Hippocampal formation (tissue), 2 donors: ENCODE data around the gene C10orf90.

Experiments
- DNase-seq, 2 donors: peaks; one replicate each; lab custom pipeline; 2025; lab: John Stamatoyannopoulos, UW

Gene C10orf90, protein sequence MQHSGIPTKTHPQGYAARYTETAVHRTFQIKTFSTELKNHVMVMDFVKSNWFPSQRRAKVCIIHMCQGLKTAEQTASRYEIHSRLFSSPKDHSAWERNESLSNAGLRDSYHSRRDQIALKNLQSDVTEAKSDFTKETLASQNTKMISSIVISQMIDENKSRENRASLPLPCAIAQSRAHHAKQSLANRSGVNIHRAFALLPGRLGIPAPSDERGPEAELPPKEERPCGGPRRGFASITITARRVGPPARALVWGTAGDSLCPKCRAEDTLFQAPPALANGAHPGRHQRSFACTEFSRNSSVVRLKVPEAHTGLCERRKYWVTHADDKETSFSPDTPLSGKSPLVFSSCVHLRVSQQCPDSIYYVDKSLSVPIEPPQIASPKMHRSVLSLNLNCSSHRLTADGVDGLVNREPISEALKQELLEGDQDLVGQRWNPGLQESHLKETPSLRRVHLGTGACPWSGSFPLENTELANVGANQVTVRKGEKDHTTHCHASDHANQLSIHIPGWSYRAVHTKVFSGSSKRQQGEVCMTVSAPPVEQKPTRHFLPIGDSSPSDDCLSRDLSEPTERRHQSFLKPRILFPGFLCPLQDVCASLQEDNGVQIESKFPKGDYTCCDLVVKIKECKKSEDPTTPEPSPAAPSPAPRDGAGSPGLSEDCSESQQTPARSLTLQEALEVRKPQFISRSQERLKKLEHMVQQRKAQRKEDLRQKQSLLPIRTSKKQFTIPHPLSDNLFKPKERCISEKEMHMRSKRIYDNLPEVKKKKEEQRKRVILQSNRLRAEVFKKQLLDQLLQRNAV

DNA sequence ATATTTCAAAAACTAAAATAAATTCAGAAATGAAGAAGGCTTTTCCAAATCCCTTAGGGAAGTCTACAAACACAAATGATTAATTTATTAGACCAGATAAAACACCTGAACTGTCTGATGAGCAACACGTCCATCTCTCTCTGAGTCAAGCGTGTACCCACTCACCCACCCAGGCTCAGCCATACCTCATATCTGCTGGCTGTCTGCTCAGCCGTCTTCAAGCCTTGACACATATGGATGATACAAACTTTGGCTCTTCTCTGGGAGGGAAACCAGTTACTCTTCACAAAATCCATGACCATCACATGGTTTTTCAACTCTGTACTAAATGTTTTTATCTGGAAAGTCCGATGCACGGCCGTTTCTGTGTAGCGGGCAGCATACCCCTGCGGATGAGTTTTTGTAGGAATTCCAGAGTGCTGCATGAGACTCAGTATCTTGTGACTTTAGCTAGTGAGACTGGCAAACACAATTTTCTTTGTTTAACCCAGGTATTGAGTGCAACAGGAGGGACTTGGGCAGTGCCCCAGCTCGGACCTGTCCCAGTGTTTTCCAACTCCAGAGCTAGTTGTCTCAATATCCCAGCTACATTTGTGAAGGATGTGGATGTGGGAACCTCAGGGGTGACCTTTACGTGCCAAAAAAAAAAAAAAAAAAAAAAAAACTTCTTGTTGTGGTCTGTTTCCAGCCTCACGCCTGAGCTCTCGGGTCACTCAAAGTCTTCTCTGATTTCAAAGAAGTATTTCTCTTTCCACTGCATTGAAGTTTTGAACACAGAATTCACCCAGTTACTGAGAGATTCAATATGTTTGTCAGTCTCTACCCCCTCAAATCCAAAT, at the start of gene C10orf90:
Gene C10orf90, minus strand, starts transcription at position 638 of the 839 bp plus-strand sequence. Its CDS starts 213 bp downstream, at position 425.
- peak in 1 of 2 donors; percentile 47 for DNase-seq

DNA sequence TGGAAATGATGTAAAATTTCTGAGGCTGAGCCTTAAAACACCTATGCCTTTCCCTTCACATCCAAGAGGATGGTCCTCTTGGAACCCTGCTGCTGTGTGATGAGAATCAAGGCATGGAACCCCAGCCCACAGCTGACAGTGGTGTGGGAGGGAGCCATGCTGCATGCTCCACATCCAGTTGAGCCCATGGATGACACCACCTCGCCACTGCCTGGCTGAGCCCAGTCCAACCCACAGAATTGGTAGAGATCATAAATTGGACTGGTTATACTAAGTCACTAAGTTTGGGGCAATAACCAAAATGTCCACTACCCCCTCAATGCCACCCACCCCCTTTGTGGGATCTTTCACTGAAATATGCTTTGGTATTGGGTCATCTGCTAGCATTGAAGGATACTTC, 45.9 kb upstream of the C10orf90 start:
- no peak for DNase-seq

DNA sequence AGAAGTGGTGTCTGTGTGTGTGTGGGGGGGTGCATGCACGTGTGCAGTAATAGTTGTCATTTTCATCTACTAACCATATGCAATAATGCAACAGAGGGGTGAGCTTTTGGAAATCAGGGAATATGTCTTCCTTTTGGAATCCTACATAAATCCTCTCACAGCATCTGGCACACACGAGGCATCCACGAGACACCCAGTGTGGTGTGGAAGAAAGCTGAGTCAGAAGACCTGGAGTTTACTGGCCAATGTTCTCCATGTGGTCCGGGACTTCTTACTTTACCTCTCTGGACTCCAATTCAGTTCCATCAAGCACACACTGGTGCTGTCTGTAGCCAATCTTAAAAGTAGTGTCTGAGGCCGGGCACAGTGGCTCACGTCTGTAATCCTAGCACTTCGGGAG, 43.1 kb upstream of the C10orf90 start:
- DNase-seq = no peak

DNA sequence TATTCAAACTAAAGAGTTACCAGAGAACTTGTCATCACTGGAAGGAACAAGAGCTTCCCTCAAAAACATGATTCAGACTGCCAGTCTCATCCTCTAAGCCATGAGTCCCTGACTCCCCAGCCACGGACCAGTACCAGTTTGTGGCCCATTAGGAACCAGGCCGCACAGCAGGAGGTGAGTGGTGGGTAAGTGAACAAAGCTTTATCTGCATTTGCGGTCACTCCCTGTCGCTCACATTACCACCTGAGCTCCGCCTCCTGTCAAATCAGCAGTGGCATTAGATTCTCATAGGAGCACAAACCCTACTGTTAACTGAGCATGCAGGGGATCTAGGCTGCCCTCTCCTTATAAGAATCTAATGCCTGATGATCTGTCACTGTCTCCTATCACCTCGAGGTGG, 42.2 kb upstream of the C10orf90 start:
- DNase-seq = no peak

DNA sequence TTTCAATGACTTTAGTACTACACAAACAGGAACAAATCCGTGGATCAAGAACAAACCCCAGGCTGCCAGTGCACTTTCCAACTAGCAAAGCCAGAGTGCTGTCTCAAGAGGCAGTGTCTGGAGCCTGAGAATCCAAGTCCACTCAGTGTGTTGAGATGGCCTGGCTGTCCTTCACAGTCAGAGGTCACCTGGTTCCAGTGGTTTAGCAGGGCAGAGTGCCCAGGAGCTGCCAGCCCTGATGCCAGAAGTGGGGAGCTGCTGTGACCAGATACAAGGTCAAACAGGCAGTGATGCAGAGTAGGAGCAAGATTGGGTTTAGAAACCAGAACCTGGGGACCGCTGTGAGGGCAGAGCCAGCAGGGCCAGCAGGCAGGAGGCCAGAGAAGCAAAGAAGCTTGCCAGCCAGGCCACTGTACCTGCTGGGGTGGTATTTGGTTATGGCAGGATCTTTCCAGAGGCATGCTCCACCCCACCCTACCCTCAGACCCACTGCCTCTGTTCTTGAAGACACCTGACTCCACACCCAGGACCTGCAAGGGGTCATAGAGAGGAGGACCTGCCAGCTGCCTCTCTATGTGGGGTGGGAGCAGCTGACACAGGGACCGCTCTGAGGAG, 35.6 kb upstream of the C10orf90 start:
- DNase-seq = no peak

DNA sequence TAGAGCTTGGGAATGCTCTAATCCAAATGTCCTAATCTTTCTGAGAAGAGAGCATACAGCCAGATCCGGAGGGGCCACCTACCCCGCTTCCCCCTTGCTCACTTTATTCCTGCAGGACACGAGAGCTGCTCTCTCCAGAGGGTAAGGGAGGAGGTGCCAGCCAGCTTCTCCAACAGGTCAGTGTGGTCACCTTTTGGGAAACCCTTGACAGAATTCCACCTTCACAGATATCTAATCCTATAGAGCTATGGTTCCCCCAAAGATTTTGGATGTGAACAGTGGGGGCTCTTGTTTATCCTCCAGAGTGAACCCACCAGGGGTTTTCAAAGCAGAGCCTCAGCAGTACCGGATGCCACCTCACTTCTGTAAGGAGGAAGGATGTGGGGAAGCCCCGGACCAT, 34.6 kb upstream of the C10orf90 start:
- DNase-seq = no peak

DNA sequence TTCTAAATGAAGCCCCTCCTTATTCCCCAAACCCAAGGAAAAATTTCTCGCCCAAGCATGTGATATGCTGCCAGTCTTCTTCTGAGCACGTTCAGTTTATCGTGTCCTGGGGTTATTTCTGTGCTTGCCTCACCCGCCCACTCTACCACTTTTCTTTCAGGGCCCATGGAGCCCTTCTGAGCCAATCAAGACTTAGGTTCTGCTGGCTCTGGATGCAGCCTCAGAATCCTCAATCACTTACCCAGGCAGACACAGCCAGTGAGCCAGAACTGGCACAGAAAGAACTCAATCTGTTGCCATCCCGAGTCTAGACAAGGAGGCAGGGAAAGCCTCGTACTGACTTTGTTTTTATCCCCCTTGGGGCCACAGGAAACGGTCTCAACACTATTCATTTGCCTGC, 34.2 kb upstream of the C10orf90 start:
- no peak for DNase-seq

DNA sequence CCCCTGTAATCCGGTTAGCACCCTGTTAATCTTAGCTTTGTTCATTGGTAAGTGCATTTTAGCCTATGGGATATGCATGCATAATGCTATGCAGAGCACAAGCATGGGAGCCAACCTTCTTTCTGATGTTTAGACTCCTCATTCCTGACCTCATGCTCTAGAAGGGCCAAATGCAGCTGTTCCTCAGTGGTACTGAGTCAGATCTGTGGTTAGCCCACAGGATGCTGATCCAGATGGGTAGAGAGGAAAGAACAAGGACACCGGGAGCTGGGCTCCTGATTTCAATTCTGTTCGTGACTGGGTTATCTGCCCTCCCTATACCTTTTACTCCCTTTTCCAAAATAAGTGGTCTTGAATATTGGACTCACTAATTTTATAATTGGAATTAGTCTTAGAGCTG, 31.7 kb upstream of the C10orf90 start:
- DNase-seq = no peak

DNA sequence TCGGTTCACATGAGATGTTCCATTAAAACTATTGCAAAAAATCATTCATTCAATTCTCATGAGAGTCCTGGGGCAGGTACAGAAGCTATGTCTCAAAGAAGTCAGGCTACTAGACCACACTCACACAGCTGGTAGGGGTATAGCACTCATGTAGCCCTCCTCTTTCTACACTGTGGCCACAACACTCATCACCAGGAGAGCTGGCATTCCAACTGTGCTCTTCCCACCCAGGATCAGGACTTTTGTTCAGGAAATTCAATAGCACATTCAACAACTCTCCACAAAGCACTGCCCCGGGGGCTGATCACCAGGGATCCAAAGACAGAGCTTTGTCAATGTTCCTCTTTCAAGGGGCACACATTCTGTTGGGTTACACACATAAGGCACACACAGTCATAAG, 31.0 kb upstream of the C10orf90 start:
- no peak for DNase-seq

DNA sequence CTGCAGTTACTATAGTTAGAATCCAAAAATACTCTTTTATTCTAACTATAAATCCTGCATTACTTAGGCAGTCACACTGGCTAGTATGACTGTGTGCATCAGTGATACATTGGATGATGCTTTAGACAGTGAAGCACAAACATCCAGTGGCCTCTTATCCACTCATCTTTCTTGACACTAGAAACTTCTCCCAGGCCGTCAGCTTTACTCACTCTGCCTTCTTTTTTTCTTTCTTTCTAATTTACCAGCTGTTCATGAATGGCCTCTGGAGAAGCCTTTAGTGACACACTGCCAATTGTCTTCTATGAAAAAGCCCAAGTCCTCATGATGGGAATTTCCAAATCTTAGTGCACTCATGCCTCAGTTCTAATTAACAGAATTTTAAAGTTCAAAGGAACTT, 26.2 kb upstream of the C10orf90 start:
- DNase-seq = no peak

DNA sequence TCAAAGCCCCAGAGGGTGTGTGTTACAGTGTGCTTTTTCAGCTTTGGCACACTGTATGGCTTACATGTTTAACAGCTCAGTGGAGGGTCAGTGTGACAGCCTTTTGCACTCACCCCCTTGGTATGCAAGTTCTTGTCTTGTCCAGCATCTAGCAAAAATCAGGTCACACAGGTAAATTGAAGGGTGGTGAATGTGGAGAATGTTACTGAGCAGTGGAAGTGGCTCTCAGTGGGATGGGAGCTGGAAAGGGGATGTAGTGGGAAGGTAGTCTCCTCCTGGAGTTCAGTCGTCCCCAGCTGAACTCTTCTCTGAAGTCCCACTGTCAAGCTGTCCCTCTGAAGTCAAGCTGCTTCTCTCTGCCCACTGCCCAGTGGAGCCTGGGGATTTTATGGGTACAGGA, 21.0 kb upstream of the C10orf90 start:
- DNase-seq = no peak

DNA sequence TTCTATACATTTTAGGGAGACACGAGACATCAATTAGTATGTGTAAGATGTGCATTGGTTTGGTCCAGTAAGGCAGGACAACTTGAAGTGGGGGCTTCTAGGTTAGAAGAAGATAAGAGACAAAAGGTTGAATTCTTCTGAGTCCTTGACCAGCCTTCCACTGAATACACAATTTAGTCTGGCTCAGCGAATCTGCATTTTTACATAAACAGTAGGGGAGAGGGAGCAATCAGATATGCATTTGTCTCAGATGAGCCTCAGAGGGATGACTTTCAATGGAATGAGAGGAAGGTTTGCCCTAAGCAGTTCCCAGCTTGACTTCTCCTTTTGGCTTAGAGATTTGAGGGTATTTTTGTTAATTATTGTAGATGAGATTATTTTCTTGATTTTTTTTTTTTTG, 20.0 kb upstream of the C10orf90 start:
- no peak for DNase-seq

DNA sequence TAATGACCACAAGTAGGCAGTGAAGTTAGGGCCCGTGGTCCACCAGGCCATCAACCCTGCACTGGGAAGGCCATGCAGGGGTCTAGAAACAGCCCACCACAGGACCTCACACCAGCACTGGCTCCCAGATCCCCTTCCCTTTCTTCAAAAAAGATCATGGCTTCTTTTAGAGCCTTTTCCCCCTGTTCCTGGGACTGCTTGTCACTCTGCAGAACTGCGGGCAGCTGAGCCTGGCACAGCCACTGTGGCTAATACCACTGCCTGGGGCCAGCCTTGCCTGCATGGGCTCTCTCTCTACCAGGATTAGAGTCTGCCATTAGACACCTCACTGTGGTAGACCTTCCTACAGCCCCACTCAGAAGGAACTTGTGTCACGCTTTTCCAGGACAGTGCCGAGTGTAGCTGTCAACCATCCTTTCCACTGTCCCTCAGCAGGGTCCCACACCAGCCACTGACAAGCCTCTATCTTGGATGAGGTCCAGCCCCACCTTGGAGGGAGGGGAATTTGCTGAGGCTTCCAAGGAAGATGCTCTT, 19.0 kb upstream of the C10orf90 start:
- no peak for DNase-seq

DNA sequence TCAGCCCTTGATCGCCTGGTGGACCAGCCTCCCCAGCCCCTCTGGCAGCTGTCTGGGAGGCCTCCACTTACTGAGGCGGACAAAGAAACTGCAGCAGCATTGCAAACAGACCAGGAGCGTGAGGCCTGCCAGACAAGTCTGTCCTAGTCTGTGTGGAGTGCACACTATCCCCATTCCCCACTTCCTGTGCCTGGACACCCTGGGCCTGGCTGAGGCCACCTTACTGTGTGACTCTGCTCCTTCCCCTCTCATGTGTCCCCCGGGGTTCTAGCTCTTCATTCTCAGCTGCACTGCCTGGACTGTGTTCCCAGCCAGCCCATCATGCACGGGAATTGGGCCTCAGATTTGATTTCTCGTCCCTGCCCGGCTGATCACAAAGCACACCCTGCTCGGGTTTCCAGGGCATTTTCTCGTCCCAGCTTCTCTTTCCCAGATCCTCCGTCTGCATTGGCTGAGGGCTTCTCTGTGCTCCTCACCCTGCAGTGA, 16.7 kb upstream of the C10orf90 start:
- DNase-seq = no peak

DNA sequence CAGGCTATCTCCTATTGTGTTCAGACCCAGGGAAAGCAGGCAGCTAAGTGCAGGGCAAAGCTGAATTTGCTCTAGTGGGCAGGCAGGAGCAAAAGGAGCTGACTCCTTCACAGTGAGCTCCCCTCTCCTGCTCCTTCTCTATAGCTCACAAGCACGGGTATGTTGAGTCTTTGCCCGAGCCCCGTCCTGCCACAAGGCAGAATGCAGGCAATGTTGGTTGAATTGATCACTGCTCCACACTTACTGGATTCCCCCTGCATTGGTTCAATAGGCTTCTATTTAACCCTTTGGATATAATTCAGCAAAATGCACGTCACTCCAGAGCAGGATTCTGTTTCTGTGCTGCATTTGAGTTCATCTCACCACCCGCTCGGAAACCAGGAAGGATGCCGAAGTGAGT, 16.2 kb upstream of the C10orf90 start:
- DNase-seq = no peak

DNA sequence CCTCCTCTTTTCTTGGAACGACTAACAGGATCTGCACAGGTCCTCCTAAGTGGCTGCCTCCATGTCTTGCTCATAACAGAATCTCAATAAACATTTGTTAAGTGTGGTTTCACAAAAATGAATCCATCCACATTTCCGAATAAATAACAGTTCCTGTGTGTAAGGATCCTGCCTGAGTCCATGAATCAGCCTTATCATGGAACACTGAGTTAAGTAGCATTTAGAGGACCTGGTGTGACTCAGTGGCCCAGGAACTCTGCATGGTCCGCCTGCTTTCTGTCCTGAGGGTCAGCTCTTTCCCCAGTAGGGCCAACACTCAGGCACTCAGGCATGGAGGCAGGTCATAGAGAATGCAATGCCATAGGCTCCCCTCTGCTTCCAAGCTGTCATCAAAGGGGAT, 15.8 kb upstream of the C10orf90 start:
- DNase-seq = no peak

DNA sequence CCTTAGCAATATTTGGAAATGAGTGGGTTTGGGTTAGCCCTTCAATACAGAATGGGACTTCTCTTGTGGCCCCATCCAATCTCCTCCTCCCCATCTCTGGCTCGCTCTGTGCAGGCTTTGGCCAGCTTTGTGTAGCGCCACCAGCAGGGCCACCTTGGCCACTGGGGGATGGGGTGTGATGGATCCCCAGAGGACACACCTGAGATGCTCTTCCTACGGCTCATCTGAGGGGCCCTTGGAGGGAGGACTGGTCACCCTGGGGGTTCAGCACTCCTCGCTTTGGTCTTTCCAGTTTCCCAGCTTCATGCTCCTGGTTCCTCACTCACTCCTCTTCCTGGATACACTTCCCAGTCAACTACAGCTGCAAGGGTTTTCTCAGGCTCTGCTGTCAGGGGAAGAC, 15.3 kb upstream of the C10orf90 start:
- no peak for DNase-seq

DNA sequence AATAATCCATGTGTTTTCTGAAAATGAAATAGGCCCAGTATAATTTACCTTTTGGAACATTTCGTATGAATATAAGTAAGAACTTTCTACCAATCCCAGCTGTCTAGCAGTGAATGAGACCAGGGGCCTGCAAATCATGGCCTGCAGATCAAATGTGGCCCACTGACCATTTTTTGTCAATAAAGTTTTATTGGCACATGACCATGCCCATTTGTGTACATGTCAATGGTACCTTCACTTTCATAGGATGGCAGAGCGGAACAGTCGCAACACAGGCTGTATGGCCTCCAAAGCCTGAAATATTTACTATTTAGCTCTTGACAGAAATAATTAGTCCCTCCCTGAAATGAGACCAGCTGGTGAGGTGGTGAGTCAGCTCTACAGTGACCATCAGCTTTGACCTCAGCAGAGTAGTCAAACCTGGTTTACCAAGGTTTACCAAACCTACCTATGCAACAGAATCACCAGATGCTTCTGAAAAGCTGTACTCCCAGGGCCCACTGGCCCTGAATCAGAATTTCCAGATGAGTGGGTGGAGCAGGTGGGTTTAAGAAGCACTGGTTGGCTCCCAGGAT, 13.8 kb upstream of the C10orf90 start:
- DNase-seq = no peak

DNA sequence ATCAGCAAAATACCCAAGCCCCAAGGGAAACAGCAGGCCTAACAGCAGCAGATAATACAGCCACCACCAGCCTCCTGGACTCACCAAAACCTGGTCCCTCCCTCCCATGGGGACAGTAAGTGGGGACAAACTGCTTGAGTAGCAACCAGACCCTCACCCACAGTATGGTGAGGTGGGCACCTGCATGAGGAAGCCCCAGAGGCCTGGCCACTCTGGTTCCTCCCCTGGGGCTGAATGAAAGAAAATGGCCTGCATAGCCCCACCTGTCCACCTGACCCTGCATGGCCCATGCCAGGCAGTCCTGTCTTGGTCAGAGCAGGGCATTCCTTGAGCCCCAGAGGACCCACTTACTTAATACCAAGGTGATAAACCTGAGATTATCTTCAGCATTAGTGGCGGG, 13.0 kb upstream of the C10orf90 start:
- DNase-seq = no peak

DNA sequence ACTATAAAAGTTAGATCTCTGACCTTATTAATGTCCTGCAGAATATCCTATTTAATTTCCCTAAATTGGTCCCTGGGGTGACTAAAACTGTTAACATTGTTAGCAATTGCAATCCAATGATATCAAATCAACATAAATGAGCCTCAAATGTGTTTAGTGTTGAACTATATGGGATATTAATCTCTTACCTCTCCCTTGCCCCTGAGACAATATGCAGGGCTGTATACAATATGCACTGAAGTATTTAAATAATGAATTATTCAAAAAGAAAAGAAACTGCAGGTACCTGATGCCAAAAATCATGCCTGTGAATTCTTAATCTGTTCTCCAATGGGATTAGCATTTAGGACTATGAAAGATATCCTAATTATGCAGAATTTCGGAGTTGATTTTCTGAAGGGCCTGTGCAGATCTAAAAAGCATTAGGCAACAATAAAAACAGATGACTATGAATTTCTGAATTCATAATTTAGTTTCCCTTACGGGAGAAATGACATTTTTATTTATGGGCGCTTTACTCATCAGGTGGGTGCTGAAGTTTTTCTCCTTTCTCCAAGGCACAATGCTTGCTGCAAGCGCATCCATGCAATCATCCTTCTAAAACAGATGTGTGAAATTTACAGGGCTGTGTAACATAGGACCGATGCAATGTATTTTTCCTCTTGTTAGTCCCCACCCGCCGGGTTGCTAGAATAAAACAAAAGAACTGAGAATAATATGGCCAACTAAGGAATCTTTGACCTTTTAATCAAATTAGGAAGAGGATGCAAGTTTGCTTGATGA, 5.4 kb upstream of the C10orf90 start:
- no peak for DNase-seq
